Upper lobe of right lung (tissue), 1 donor: ENCODE data around the gene SEPTIN8. TPM values are rescaled to one million over a fixed set of nuclear protein-coding genes. Genes with fewer than 3 reads are reported as not detected.
A peak's percentile ranks its signal among the peaks of the same experiment; 100 is the strongest.

ENCODE experiments used
- ATAC-seq: fragments of 200-7000 bp; cut with Tn5 transposase; one replicate; pipeline ENCODE4 v1.9.1; 2020; ENCODE audit warnings: mild to moderate bottlenecking, moderate library complexity
- DNase-seq: peaks from one replicate; pipeline ENCODE4 v3.0.0-alpha.2; 2020
- H3K27ac ChIP-seq: fragments of 200-600 bp; one replicate; pipeline ENCODE4 v1.8.0; 2022
- H3K27me3 ChIP-seq: fragments of 200-600 bp; one replicate; pipeline ENCODE4 v1.8.0; 2022; ENCODE audit warnings: mild to moderate bottlenecking
- H3K36me3 ChIP-seq: fragments of 200-600 bp; one replicate; pipeline ENCODE4 v1.8.0; 2022
- H3K4me1 ChIP-seq: fragments of 200-600 bp; one replicate; pipeline ENCODE4 v1.8.0; 2022
- H3K4me3 ChIP-seq: fragments of 200-600 bp; one replicate; pipeline ENCODE4 v1.8.0; 2022; ENCODE audit warnings: mild to moderate bottlenecking
- H3K9me3 ChIP-seq: fragments of 200-600 bp; one replicate; pipeline ENCODE4 v1.8.0; 2022
- CTCF ChIP-seq: fragments of 200-600 bp; IDR thresholded peaks from one replicate; pipeline ENCODE4 v1.8.0; 2022; ENCODE audit warnings: antibody characterized with exemption
- intact Hi-C: fragments of 100-400 bp; cut with DNase I; formaldehyde crosslinking; loops from one replicate; pipeline ENCODE4 v1.11.0; 2022
- total RNA-seq: library from RNA; stranded (reverse); fragmentation: NEBNext Ultra II Directional; extraction: Animal tissue kit (Norgen Biotek cat#: 25700); gene quantifications from one replicate; pipeline ENCODE4 v1.2.1, GENCODE V29; 2021
- donor health status: DM: no; HTN: yes; CAD: no; lungs with severe emphysema.

Gene SEPTIN8
- total RNA-seq, 1 donor from 2014 or later: 42.6 TPM

GRCh38 chr5:132778129-132778528 lies 1.1 kb upstream of the SEPTIN8 start:
- peaks cover 26% of the 10 kb centered on the region for H3K4me1 ChIP-seq
- H3K4me3 ChIP-seq: peak overlapping the region; percentile 73
- ATAC-seq (no peak), DNase-seq (no peak)
- H3K27ac ChIP-seq: peak overlapping the region; percentile 78
- no peaks in the 10 kb centered on the region for H3K9me3 ChIP-seq
- intact Hi-C loops: no loop called here
- H3K27me3 ChIP-seq: peaks cover 3% of the 10 kb centered on the region
- no peak for TF ChIP-seq CTCF
- no peaks in the 10 kb centered on the region for H3K36me3 ChIP-seq

GRCh38 chr5:132776938-132777208 lies 166 bp downstream of the SEPTIN8 start:
- intact Hi-C loops: no loop called here
- Histone ChIP-seq H3K27ac (peak overlapping the region; percentile 78), H3K4me3 (peak overlapping the region; percentile 73), H3K9me3 (no peaks in the 10 kb centered on the region), H3K4me1 (peaks cover 29% of the 10 kb centered on the region), H3K36me3 (no peaks in the 10 kb centered on the region), H3K27me3 (peaks cover 3% of the 10 kb centered on the region)
- no peak for DNase-seq
- ATAC-seq: no peak
- no peak for TF ChIP-seq CTCF

GRCh38 chr5:132776131-132776937 lies 705 bp downstream of the SEPTIN8 start:
- intact Hi-C loops: no loop called here
- peak; percentile 33 for ATAC-seq
- no peak for DNase-seq
- H3K27me3 ChIP-seq: peaks cover 3% of the 10 kb centered on the region
- no peak for TF ChIP-seq CTCF
- H3K9me3 ChIP-seq: no peaks in the 10 kb centered on the region
- H3K36me3 ChIP-seq: no peaks in the 10 kb centered on the region
- peaks cover 34% of the 10 kb centered on the region for H3K4me1 ChIP-seq
- peak overlapping the region; percentile 73 for H3K4me3 ChIP-seq
- H3K27ac ChIP-seq: peak overlapping the region; percentile 78

- no peaks in the 10 kb centered on the region for H3K9me3 ChIP-seq
- ATAC-seq (peak; percentile 11), DNase-seq (no peak)
- peaks cover 42% of the 10 kb centered on the region for H3K4me1 ChIP-seq
- no peaks in the 10 kb centered on the region for H3K36me3 ChIP-seq
- peak overlapping the region; percentile 78 for H3K27ac ChIP-seq
- H3K27me3 ChIP-seq: peaks cover 3% of the 10 kb centered on the region
- intact Hi-C loops: no loop called here
- peak overlapping the region; percentile 73 for H3K4me3 ChIP-seq
- no peak for TF ChIP-seq CTCF
Observed at GRCh38 chr5:132775476-132775961, 1.5 kb downstream of the SEPTIN8 start.

GRCh38 chr5:132774896-132775295 lies 2.1 kb downstream of the SEPTIN8 start:
- DNase-seq (no peak), ATAC-seq (no peak)
- Histone ChIP-seq H3K9me3 (no peaks in the 10 kb centered on the region), H3K27ac (no peak overlapping the region), H3K4me3 (no peak overlapping the region), H3K36me3 (no peaks in the 10 kb centered on the region), H3K27me3 (peaks cover under 1% of the 10 kb centered on the region), H3K4me1 (peaks cover 45% of the 10 kb centered on the region)
- TF ChIP-seq CTCF: no peak
- intact Hi-C loops: no loop called here
